CD4-positive, alpha-beta T cell (primary cell): ENCODE measurements around the gene MUC20. TPM values are rescaled to one million over a fixed set of nuclear protein-coding genes. Genes with fewer than 3 reads are reported as not detected.

Experiments used
- ATAC-seq: fragments of 200-7000 bp; cut with Tn5 transposase; one replicate; pipeline ENCODE4 v1.10.0; 2022; ENCODE audit warnings: mild to moderate bottlenecking; ENCODE audit not compliant: poor library complexity
- CTCF ChIA-PET: fragments of 350-600 bp; sonication (Branson Sonifier 250); formaldehyde crosslinking; loops from one replicate; lab custom pipeline; 2021; ENCODE audit warnings: antibody characterized with exemption, inconsistent platforms; lab: Charles Lee
- POLR2A ChIA-PET: fragments of 350-600 bp; sonication (Branson Sonifier 250); formaldehyde crosslinking; loops from one replicate; lab custom pipeline; 2021; ENCODE audit warnings: antibody characterized with exemption, inconsistent platforms; lab: Charles Lee
- DNase-seq, 14 experiments: peaks; one replicate each; pipeline ENCODE4 v3.0.0-alpha.2; 2013 to 2020; ENCODE audit warnings: mixed read lengths in 2 of 14
- H3K27ac ChIP-seq, 2 donors: one replicate each; pipeline versions ENCODE4 v1.5.1 to v1.7.0; 2013; ENCODE audit warnings: low read length in 2 of 2, low read depth in 1 of 2, mild to moderate bottlenecking in 1 of 2
- H3K27me3 ChIP-seq, 2 experiments: 1 replicate in 1 of 2; 2 replicates in 1 of 2; pipeline versions ENCODE4 v1.6.1 to v1.7.0; 2013; ENCODE audit warnings: low read length in 2 of 2, control low read depth in 1 of 2, mild to moderate bottlenecking in 1 of 2, moderate library complexity in 1 of 2; ENCODE audit not compliant: insufficient read depth in 2 of 2, control insufficient read depth in 1 of 2
- H3K36me3 ChIP-seq: one replicate; pipeline ENCODE4 v1.6.1; 2013; ENCODE audit warnings: low read length, control low read depth; ENCODE audit not compliant: insufficient read depth
- H3K4me1 ChIP-seq: one replicate; pipeline ENCODE4 v1.6.1; 2013; ENCODE audit warnings: low read length, control low read depth; ENCODE audit not compliant: insufficient read depth
- H3K4me3 ChIP-seq: one replicate; pipeline ENCODE4 v1.5.1; 2013; ENCODE audit warnings: mild to moderate bottlenecking, low read length, moderate library complexity
- H3K9me3 ChIP-seq, 2 experiments: 1 replicate in 1 of 2; 2 replicates in 1 of 2; pipeline versions ENCODE4 v1.6.1 to v1.7.0; 2013; ENCODE audit warnings: low read length in 2 of 2, mild to moderate bottlenecking in 2 of 2, control low read depth in 1 of 2, moderate library complexity in 1 of 2; ENCODE audit not compliant: control insufficient read depth in 1 of 2, insufficient read depth in 1 of 2
- H3K27ac Mint-ChIP-seq: one replicate; pipeline ENCODE4 v1.8.0; 2020; ENCODE audit warnings: mixed read lengths
- H3K27me3 Mint-ChIP-seq: one replicate; pipeline ENCODE4 v1.8.0; 2021; ENCODE audit warnings: mixed read lengths
- H3K36me3 Mint-ChIP-seq: one replicate; pipeline ENCODE4 v1.8.0; 2021; ENCODE audit warnings: low read depth, mixed read lengths
- H3K4me1 Mint-ChIP-seq: one replicate; pipeline ENCODE4 v1.8.0; 2021; ENCODE audit warnings: low read depth, mixed read lengths
- H3K4me3 Mint-ChIP-seq: one replicate; pipeline ENCODE4 v1.8.0; 2020; ENCODE audit warnings: mild to moderate bottlenecking, mixed read lengths
- H3K9me3 Mint-ChIP-seq: one replicate; pipeline ENCODE4 v1.8.0; 2020; ENCODE audit warnings: mixed read lengths
- CTCF ChIP-seq: fragments of 200-600 bp; IDR thresholded peaks from one replicate; pipeline ENCODE4 v1.8.0; 2022; ENCODE audit warnings: antibody characterized with exemption, mild to moderate bottlenecking
- intact Hi-C, 2 experiments: fragments of 100-400 bp; cut with DNase I in 1 of 2; cut with micrococcal nuclease in 1 of 2; formaldehyde crosslinking; loops; one replicate each; pipeline versions ENCODE4 v1.15.1 to v1.9.0; 2023 to 2025; cut with DNase I, micrococcal nuclease
- total RNA-seq, 174 experiments: library from RNA in 2 of 174; stranded (reverse) in 2 of 174; gene quantifications; one replicate each; pipeline ENCODE4 v1.2.3 and lab custom pipeline; 2021 to 2026

MUC20 gene
- total RNA-seq, 2 experiments from 2014 or later: 3.9 to 4.1 TPM

- intact Hi-C loops: no loop called here
- Histone ChIP-seq H3K4me3 (no peak overlapping the region), H3K36me3 (no peaks in the 10 kb centered on the region), H3K4me1 (peaks cover 21% of the 10 kb centered on the region), H3K27ac (no peak overlapping the region), H3K27me3 (peaks cover 10 to 17% of the 10 kb centered on the region in 2 experiments), H3K9me3 (peaks cover 0 to 4% of the 10 kb centered on the region in 2 experiments)
- TF ChIP-seq CTCF: no peak
- Mint-ChIP-seq H3K27ac (no peak overlapping the region), H3K27me3 (peaks cover 31% of the 10 kb centered on the region), H3K4me1 (peaks cover 5% of the 10 kb centered on the region), H3K4me3 (no peak overlapping the region), H3K9me3 (no peaks in the 10 kb centered on the region), H3K36me3 (no peaks in the 10 kb centered on the region)
- CTCF ChIA-PET: no interaction called here
- POLR2A ChIA-PET: no interaction called here
- ATAC-seq (no peak), DNase-seq (no peak)
Measured at GRCh38 chr3:195757438-195757770, 36.6 kb downstream of the MUC20 start.

- no peak overlapping the region for H3K4me3 ChIP-seq
- H3K36me3 ChIP-seq: no peaks in the 10 kb centered on the region
- H3K27ac Mint-ChIP-seq: no peak overlapping the region
- no peak overlapping the region for H3K4me3 Mint-ChIP-seq
- H3K36me3 Mint-ChIP-seq: no peaks in the 10 kb centered on the region
- POLR2A ChIA-PET: no interaction called here
- TF ChIP-seq CTCF: no peak
- intact Hi-C loops: no loop called here
- no peak for ATAC-seq
- H3K27ac ChIP-seq: no peak overlapping the region
- H3K27me3 Mint-ChIP-seq: peaks cover 31% of the 10 kb centered on the region
- no peaks in the 10 kb centered on the region for H3K9me3 Mint-ChIP-seq
- H3K4me1 Mint-ChIP-seq: peaks cover 5% of the 10 kb centered on the region
- no peak for DNase-seq
- H3K27me3 ChIP-seq: peaks cover 10 to 17% of the 10 kb centered on the region in 2 experiments
- H3K4me1 ChIP-seq: peaks cover 21% of the 10 kb centered on the region
- CTCF ChIA-PET: no interaction called here
- H3K9me3 ChIP-seq: peaks cover 0 to 4% of the 10 kb centered on the region in 2 experiments
Measured at GRCh38 chr3:195757827-195758226, 37.0 kb downstream of the MUC20 start.

- Histone ChIP-seq H3K36me3 (no peaks in the 10 kb centered on the region), H3K4me3 (no peak overlapping the region), H3K27ac (no peak overlapping the region), H3K4me1 (peaks cover 21% of the 10 kb centered on the region), H3K9me3 (peaks cover 0 to 11% of the 10 kb centered on the region in 2 experiments), H3K27me3 (peaks cover 10 to 19% of the 10 kb centered on the region in 2 experiments)
- no peak overlapping the region for H3K4me3 Mint-ChIP-seq
- ChIA-PET CTCF (no interaction called here), POLR2A (no interaction called here)
- DNase-seq (no peak), ATAC-seq (no peak)
- no peaks in the 10 kb centered on the region for H3K9me3 Mint-ChIP-seq
- TF ChIP-seq CTCF: no peak
- H3K27ac Mint-ChIP-seq: no peak overlapping the region
- intact Hi-C loops: no loop called here
- no peaks in the 10 kb centered on the region for H3K36me3 Mint-ChIP-seq
- peaks cover 39% of the 10 kb centered on the region for H3K27me3 Mint-ChIP-seq
- H3K4me1 Mint-ChIP-seq: peaks cover 5% of the 10 kb centered on the region
Measured at GRCh38 chr3:195758721-195759353, 38.1 kb downstream of the MUC20 start.
